GM18508 (cell line): Measurements from ENCODE around the gene FAM210A.

Experiments used
- ATAC-seq: cut with Tn5 transposase; IDR thresholded peaks from one replicate; pipeline ENCODE4 v1.9.1; 2021; ENCODE audit warnings: moderate number of reproducible peaks; ENCODE audit not compliant: insufficient read depth, unreplicated experiment

The FAM210A gene

DNA sequence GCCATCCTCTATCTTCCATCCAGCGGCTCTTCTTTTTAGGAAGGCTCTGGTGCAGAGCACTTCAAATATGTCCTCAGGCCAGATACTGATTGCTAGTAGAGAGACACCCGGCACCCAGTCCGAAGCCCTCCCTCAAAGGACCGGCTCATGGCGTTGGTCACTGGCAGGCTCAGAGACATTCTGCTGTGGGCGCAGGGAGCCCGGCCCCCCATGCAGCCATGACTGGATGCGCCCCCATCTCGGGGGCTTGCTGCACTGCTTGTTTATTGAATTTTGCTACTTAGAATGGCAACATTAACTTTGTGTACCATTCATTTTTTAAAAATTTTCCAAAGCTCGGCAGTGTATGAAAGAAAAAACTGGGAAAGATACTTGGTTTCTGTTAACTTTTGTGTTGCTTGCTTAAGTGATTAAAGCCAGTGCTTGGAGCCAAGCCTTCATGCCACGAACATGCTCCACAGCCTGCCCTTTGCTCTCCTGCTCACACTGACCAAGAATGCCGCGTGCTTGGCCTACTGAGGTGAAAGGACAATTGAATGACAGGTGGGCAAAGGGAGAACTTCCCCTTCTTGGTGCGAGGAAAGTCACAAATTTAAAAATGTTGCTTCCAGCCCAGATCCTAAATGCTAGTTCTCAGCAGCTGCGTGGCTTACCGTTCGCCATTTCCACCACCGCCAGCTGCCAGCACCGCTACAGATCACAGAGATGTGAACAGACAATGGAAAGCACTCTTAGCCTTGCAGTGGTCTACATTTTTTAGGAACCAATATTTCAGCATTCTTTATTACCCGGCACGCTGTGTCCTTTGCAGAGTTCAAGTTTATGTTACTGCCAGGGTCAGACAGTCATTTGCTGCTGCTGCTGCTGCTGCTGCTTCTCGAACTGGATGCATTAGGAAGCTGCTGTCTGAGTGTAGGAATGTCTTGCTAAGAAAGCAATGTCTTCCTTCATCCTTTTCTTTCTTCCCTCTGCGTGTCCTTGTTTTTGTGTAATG, 76.7 kb downstream of the FAM210A start:
- ATAC-seq: no peak

DNA sequence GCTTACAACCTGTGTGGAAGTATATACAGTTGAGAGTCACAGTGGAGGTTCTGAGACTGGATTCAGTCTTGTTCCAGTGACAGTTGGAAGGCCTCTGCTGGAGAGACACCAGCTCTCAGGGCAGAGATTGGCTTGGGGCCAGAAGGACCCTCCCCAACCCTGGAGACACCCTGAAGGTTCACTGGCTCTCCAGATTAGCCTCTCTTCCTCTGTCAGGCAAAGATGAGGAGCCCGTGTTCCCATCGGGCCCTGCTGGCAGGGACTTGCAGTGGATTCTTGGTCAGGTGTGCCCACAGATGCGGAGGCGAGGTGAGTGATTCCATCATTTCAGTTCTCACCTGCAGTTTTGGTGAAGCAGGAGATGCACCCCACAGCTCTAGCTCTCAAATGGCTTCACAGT, 78.6 kb downstream of the FAM210A start:
- no peak for ATAC-seq

DNA sequence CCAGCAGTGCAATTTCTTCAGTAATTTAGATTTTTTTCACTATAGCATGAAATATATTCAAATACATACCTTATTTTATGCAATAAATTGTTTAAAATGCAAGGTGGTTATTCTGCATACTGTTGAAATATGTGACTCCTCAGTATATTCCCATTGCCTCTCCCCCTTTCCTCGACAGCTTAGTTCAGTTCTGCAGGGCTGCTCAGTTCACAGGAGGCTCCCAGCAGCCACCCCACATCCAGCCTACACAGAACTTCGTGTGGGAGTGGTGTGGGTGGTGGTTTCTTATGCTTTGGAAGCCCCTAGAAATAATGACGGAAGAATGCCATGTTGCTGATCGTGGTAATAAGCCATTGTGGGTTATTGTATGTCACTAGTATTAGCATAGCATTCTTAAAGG, 79.7 kb downstream of the FAM210A start:
- ATAC-seq: no peak

DNA sequence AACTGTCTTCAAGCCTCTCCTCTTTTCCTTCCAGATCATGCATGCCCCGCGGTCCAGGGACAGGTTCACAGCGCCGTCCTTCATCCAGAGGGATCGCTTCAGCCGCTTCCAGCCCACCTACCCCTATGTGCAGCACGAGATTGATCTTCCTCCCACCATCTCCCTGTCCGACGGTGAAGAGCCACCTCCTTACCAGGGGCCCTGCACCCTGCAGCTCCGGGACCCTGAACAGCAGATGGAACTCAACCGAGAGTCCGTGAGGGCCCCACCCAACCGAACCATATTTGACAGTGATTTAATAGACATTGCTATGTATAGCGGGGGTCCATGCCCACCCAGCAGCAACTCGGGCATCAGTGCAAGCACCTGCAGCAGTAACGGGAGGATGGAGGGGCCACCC, 81.3 kb downstream of the FAM210A start:
- ATAC-seq: no peak

DNA sequence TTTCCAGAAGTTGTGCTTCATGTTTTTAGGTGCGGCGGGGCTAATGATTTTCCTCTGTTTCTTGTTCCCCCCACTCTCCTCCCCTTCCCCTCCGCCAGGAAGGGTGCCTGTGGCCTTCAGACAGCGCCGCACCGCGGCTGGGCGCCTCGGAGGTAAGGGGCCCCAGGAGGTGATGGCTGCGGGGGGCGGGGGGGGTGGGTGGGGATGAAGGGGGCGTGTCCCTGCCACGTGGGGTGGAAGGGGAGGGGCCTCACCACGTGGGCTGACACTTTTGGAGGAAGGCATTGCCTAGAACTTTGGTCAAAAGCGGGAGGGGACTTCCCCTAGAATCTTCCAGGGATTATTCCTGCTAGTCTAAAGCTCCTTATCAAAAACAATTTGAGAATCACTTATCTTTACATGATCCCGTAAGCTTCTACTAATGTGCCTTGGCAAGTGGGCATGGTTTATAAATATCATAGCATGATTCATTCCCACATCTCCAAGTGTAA, 83.1 kb downstream of the FAM210A start:
- no peak for ATAC-seq

DNA sequence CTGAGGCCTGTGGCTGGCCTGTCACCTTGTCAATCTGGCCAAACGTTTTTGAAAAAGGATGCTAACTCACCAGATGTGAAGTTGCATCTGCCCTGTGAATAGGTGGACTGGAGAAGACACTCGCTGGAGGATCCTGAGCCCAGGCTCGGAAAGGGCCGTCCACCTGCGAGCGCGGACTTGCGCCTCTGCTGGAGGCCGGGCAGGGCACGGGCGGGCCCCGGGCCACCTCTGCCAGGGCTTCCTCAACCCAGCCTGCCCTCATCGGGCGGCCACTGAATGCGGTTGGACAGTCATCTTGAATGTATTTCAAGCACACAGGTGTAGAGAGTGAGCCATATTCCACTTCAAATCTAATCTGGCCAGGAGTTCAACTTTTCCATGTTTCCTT, 83.9 kb downstream of the FAM210A start:
- no peak for ATAC-seq

DNA sequence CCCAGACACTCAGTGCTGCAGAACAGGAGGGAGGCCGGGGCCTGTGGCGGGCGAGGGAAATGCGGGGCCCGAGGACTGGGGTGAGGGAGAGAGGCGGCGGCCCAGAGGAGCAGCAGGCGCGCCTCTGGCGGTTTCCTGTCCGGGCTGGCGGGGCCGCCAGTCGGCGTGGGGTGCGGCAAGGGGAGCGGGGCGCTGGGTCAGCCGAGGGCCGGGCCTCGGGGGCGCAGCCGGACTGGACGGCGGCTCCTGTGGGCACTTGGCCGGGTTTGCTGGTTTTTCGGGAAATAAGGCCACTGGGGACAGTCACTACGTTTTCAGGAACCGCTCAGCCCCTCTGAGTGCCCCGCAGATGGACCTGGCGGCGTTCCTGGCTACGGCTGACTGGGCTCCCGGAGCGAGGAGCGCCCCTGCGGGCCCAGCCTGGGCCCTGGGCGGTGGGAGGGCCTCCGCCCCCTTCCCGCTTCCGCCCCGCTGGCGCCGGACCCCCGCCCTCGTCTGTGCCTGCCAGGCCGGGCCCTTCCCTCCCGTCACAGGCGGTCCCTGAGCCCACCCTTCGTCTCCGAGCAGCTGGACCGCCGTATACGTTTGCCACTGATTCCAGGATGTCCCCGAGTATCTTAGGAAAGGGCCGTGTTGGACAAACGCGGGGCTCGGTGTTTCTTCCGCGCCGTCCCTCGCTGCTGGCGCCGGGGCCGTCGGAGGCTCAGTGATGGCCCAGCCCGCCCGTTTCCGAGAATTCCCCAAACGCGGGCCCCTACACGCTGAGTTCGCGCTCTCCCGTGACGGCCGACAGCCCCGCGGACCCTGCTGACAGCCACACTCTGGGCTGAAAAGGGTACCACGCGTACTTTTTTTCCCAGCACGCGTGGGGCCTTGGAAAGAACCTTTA, 84.6 kb downstream of the FAM210A start:
- no peak for ATAC-seq

DNA sequence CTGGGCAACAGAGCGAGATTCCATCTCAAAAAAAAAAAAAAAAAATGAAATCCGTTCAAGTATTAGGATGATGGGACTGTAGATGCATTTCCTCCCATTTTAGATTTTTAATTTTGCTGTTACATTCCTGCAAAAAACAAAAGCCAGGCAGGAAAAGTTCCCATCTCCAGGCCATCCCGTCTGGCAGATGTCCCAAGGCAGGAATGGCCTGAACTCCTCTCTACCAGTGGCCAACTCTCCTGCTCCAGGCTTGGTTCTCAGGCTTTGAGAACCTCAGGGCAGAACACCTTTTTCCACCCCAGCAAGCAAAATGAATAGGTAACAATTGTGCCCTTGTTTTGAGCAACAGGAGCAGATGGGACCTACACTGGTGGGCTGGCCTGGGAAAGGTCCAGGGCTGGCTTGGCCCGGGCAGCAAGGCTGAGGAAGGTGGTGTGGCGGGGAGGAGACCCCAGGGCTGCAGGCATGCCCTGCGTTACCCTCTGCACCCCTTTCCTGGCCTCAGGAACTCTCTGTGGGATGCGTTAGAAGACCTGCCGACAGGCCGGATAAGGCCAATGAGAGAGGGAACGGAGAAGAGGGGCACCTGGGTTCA, 86.0 kb downstream of the FAM210A start:
- no peak for ATAC-seq

DNA sequence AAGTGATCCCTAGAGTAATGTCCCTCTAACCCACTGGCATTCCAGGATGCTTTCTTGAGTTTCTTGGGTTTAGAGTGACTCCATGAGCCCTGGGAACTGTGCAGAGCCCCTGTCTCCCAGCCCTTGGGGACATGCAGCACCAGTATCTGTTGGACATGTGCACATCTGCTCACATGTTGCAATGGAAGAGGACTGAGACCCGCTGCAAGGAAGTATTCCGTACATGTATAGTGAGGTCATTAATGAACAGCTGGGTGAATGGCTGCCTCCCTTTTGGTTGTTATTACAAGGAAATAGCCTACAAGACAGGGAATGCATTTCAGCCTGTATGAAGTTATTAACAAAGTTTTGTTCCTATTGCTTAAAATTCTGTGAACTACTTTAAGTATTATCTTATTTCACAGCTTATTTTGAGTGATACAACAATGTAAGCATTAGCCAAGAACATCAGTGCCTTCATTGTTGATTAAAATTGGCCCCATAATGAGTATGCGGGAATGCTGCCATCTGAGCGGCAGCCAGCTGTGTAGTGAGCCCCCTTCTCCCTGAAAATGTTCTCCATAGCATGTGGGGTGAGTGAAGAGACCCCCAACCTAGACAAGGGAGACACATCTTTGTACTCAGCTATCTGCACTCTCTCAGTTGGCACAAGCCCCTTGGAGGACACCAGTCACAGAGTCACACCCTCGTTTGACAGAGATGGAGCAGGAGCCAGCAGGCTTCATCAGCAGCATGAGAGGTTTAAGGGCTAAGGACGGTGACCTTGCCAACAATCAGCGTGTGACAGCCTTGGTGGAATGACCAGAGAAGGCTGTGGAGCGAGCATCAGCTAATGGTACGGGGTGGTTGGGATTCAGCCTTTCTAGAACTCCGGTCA, 87.4 kb downstream of the FAM210A start:
- no peak for ATAC-seq

DNA sequence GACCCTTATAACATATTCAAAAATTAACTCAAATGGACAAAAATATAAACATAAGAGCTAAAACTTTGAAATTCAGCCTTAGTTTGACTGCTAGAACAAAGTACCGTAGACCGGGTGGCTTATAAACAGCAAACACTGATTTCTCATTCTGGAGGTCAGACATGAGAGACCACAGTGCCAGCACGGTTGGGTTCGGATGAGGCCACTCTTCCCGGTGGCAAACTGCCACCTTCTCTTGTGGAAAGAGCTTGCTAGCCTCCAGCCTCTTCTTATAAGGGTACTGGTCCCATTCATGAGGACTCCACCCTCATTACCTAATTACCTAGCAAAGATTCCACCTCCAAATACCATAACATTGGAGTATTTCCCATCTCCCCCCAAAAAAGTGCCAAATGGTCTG, 91.3 kb downstream of the FAM210A start:
- ATAC-seq: no peak

DNA sequence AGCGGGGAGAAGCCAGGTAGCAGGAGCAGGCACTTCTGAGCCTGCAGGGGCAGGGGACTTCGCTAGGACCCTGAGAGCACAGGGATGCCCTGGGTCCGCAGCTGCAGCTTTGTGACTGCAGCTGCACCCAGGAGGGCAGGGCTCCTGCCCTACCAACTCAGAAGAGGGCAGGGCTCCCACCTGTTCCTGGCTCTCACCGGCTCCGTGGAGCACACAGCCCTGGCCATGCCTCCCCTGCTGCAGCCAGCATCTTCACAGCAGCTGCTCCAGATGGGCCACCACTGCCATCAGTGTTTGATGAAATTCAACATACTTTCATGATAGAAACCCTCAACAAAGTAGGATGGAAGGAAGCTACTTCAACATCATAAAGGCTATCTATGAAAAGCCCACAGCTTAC, 92.7 kb downstream of the FAM210A start:
- no peak for ATAC-seq

DNA sequence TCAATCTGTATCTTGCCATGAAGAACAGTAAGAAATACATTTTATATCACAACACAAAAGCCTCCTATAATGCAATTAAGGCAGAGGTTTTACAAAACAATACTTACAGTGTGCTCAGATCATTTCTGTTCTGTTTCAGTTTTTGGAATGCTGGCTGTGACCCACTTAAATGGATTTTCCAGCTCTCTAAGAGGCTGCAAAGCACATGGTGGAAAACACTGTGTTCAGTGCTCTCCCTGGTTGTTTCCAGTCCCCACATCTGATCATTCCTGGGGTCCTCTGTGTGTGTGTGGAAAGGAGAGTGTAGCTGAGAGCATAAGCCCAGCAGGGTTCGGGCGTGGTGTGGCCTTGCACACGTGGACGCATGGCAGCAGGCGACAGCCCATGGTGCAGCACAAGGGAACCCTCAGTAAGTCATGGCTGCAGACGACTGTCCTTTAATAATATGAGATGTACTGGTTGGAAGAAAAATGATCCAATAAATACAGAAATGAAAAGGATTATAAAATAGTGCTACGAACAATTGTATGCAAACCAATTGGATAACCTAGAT, 95.6 kb downstream of the FAM210A start:
- no peak for ATAC-seq

DNA sequence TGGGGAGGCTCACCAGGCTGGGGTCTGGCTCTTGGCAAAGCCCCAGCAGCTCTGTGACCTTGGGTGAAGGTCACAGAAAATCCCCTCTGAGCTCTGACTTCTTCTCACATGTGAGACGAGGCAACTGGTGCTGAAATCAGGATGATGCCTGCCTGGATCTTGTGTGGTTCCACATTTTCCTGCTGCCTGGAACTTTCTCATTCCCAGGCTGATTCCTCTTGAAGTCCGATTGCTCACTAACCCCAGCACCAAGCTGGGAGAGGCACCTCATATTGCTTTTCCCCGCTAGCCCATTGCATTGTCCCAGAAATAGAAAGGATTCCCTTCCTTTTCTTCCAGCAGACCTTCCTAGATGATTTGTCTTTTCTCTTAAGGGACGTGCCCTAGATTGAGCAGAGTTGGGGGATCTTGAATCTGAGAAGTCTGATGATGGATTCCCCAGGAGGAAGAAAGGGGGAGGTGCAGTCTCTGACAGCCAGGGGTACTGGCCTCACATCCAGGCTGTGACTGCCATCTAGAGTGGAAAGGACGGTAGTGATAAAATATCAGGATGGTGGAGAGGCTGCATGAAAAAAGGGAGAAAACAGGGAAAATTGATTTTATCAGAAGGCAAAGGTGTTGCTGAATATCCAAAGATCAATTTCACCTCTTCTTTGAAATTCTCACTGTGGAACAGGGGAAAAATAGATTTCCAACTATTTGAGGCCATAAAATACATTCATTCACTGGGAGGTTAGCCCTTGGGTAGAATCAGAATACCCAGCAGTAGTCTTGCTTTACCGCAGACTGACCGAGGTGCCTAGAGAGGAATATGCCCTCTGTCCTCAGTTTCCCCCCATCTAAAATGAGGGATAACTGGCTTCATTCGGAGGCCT, 96.3 kb downstream of the FAM210A start:
- no peak for ATAC-seq

DNA sequence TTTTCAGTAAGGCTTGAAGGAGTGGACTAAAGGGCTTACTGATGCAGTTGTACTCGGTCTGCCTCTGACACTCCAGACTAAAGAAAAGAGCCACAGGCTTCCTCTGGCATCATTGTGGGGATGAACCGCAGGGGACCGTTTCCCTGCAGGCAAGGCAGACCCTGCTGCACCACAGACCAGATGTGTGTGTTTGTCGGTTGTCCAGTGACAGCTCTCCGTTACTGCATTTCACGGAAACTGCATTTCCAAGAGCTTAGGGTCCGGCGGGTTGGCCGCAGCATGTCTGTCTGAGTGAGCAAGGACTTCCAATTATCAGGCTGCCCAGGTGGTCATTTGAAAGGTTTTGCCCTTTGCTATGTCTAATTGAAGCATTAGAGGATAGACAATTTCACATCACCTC, 98.1 kb downstream of the FAM210A start:
- no peak for ATAC-seq

DNA sequence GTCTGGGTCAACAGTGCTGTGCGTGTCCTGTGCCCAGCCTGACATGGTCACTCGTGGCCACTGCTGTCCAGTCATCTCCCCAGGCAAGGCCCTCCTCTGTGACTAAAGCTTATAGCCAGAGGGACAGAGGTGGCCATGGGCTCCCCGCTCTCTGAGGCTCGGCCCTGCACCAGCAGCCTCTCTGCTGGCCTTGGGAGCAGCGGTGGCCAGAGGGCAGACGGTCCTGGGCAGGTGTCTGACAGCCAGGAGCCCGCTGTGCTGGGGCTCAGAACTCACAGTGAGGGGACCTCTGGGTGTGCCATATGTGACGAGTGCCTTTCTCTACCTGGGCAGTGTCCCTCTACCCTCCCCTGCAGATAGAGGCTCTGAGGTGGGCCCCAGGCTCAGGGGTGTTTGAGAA, 98.7 kb downstream of the FAM210A start:
- ATAC-seq: no peak

DNA sequence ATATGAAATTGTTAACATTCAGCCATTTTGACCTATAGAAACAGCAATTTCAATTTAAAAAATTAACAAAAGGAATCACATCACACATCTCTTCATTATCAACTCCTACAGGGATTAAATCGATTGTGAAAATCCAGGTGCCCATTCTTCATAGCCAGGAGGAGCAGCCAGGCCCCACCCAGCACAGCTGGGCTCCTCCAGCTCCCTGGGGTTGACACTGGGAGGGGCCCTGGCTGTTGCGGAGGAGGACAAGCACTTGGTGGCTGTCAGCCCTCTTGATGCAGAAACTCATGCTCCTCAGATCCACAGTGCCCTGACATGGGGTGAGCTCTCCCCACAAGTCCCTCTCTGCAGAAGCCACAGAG, 99.8 kb downstream of the FAM210A start:
- ATAC-seq: no peak

DNA sequence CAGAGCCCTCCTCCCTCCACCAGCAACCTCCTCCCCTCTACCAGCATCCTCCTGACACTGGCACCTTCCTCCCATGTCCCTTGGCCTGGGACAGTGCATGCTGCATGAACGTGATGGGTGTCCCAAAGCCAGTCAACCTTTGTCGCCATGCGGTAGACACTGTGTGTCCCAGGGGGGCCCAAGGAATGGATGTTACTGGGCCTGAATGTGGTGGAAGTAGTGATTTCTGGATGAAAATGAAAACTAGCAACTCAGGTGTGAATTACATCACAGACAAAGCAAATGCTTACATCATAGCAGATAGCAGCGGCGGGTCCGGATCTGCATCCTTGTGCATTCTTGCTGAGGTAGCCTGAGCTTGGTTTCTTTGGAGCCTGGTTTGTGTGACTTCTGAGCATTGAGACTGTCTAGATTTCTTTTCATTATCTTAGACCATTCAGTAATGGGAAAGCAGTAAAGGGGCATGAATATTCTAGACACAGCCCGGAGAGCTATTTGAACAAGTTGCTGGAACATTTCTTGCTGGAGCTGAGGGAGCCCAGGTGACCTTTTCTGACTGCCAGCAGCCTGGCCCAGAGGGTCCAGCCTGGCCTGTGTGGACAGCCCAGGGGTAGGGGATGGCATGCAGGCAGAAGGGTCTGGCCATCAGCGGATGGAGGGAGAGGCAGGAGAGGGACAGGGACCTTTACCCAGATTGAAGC, 100.4 kb downstream of the FAM210A start:
- no peak for ATAC-seq

DNA sequence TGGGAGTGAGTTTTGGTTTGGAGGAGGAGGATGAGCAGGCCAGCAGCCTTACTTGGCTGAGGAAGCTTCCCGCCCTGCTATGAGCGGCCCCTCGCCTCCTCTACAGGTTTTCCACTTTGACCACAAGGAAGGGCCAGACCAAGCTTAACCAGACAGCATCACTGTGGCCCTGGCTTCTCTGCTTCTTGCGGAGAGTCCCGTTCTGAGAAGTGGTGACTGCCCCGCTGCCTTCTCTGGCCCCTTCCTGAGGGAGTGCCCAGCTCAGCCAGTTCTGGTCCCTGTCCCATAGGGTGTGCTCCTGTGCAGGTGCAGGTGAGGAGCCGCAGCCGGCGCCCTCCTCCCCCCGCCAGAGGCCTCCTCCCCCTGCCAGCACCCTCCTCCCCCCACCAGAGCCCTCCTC, 101.0 kb downstream of the FAM210A start:
- no peak for ATAC-seq
